HepG2 (cell line): Measurements from ENCODE around the gene TIRAP. TPM values are rescaled to one million over a fixed set of nuclear protein-coding genes. Genes with fewer than 3 reads are reported as not detected.

ENCODE experiments used
- KAT8 ChIP-seq: IDR thresholded peaks from 2 replicates; pipeline ENCODE4 v1.6.1; 2016; ENCODE audit warnings: missing genetic modification reagents, missing compliant biosample characterization
- MAFF ChIP-seq: IDR thresholded peaks from 2 replicates; pipeline ENCODE4 v1.6.1; 2011; ENCODE audit warnings: low read depth, low read length, improper control_type of control experiment
- MED8 ChIP-seq: sonication (generic); formaldehyde crosslinking; IDR thresholded peaks from 2 replicates; pipeline ENCODE4 v1.8.1; 2023; ENCODE audit warnings: mild to moderate bottlenecking, missing genetic modification reagents; ENCODE audit not compliant: insufficient replicate concordance
- MTF2 ChIP-seq: sonication (generic); formaldehyde crosslinking; IDR thresholded peaks from 2 replicates; pipeline ENCODE4 v1.5.0; 2020; ENCODE audit warnings: missing genetic modification reagents, borderline replicate concordance
- NCOA2 ChIP-seq: sonication (generic); formaldehyde crosslinking; IDR thresholded peaks from 2 replicates; pipeline ENCODE4 v1.8.0; 2022; ENCODE audit warnings: inconsistent platforms
- RCOR2 ChIP-seq: IDR thresholded peaks from 2 replicates; pipeline ENCODE4 v1.6.1; 2016; ENCODE audit warnings: missing biosample characterization, missing genetic modification reagents
- RFX5 ChIP-seq: IDR thresholded peaks from 2 replicates; pipeline ENCODE4 v1.6.1; 2011; ENCODE audit warnings: low read depth, low read length, improper control_type of control experiment
- U2AF2 ChIP-seq: fragments of 200-400 bp; formaldehyde crosslinking; IDR thresholded peaks from 2 replicates; pipeline ENCODE4 v1.6.1; 2017; ENCODE audit warnings: low read depth, mild to moderate bottlenecking, low read length
- ZBTB8A ChIP-seq: sonication (generic); formaldehyde crosslinking; IDR thresholded peaks from 2 replicates; pipeline ENCODE4 v1.4.0; 2020; ENCODE audit warnings: mild to moderate bottlenecking, low read depth, missing genetic modification reagents, borderline replicate concordance
- ZFX ChIP-seq: sonication (generic); formaldehyde crosslinking; IDR thresholded peaks from 2 replicates; pipeline ENCODE4 v1.4.0; 2020; ENCODE audit warnings: mild to moderate bottlenecking, low read depth, missing genetic modification reagents, moderate library complexity
- ZNF224 ChIP-seq: sonication (generic); formaldehyde crosslinking; IDR thresholded peaks from 2 replicates; pipeline ENCODE4 v1.5.0; 2020; ENCODE audit warnings: mild to moderate bottlenecking, missing genetic modification reagents
- ZNF230 ChIP-seq: sonication (generic); formaldehyde crosslinking; IDR thresholded peaks from 2 replicates; pipeline ENCODE4 v1.4.0; 2020; ENCODE audit warnings: mild to moderate bottlenecking, missing genetic modification reagents
- ZNF263 ChIP-seq: sonication (generic); formaldehyde crosslinking; IDR thresholded peaks from 2 replicates; pipeline ENCODE4 v1.4.0; 2020; ENCODE audit warnings: missing genetic modification reagents
- ZNF292 ChIP-seq: sonication (generic); formaldehyde crosslinking; IDR thresholded peaks from 2 replicates; pipeline ENCODE4 v1.8.1; 2022; ENCODE audit warnings: mild to moderate bottlenecking, low read depth, missing genetic modification reagents, borderline replicate concordance
- ZNF546 ChIP-seq: sonication (generic); formaldehyde crosslinking; conservative IDR thresholded peaks from 2 replicates; pipeline ENCODE4 v1.8.1; 2023; ENCODE audit warnings: mild to moderate bottlenecking, missing genetic modification reagents
- ZNF550 ChIP-seq: sonication (generic); formaldehyde crosslinking; IDR thresholded peaks from 2 replicates; pipeline ENCODE4 v1.4.0; 2020; ENCODE audit warnings: mild to moderate bottlenecking, missing genetic modification reagents, borderline replicate concordance
- ZNF589 ChIP-seq: sonication (generic); formaldehyde crosslinking; conservative IDR thresholded peaks from 2 replicates; pipeline ENCODE4 v1.8.0; 2022; ENCODE audit warnings: mild to moderate bottlenecking, moderate library complexity, missing genetic modification reagents
- ZNF619 ChIP-seq: sonication (generic); formaldehyde crosslinking; IDR thresholded peaks from 2 replicates; pipeline ENCODE4 v1.4.0; 2020; ENCODE audit warnings: mild to moderate bottlenecking, missing genetic modification reagents
- ZNF777 ChIP-seq: sonication (generic); formaldehyde crosslinking; IDR thresholded peaks from 2 replicates; pipeline ENCODE4 v1.4.0; 2020; ENCODE audit warnings: missing genetic modification reagents
- polyA plus RNA-seq, 8 experiments: library from polyadenylated mRNA; depleted of rRNA in 3 of 8; stranded (reverse) in 7 of 8; unstranded in 1 of 8; fragments of >200 nt; fragmentation: Illumina TruSeq in 4 of 8; extraction: Trizol in 4 of 8; gene quantifications; 2 replicates each; pipeline versions ENCODE4 v1.2.1 to v1.2.3, GENCODE V29; 2011 to 2016; ENCODE audit warnings: low read depth in 4 of 8, missing spikeins in 1 of 8, mixed read lengths in 1 of 8; ENCODE audit not compliant: insufficient read depth in 1 of 8
- total RNA-seq, 5 experiments: library from RNA; depleted of rRNA; stranded (reverse); fragments of >200 nt; fragmentation: Illumina TruSeq; extraction: Trizol; gene quantifications; 2 replicates each; pipeline ENCODE4 v1.2.3, GENCODE V29; 2016; ENCODE audit warnings: low read depth in 1 of 5
- TF ChIP-seq, protein P1 (sequence below): IDR thresholded peaks from 2 replicates; pipeline ENCODE4 v1.6.1; 2012; ENCODE audit warnings: low read length, improper control_type of control experiment
- TF ChIP-seq, protein P2 (sequence below): IDR thresholded peaks from 2 replicates; pipeline ENCODE4 v1.6.1; 2016; ENCODE audit warnings: low read depth, missing genetic modification reagents, missing compliant biosample characterization

TIRAP gene
- total and polyA plus RNA-seq, 2 of the 13 experiments (the other 11 are each of a cell fraction or from before 2014, with no cell fraction given) = 5.4 to 5.7 TPM

DNA sequence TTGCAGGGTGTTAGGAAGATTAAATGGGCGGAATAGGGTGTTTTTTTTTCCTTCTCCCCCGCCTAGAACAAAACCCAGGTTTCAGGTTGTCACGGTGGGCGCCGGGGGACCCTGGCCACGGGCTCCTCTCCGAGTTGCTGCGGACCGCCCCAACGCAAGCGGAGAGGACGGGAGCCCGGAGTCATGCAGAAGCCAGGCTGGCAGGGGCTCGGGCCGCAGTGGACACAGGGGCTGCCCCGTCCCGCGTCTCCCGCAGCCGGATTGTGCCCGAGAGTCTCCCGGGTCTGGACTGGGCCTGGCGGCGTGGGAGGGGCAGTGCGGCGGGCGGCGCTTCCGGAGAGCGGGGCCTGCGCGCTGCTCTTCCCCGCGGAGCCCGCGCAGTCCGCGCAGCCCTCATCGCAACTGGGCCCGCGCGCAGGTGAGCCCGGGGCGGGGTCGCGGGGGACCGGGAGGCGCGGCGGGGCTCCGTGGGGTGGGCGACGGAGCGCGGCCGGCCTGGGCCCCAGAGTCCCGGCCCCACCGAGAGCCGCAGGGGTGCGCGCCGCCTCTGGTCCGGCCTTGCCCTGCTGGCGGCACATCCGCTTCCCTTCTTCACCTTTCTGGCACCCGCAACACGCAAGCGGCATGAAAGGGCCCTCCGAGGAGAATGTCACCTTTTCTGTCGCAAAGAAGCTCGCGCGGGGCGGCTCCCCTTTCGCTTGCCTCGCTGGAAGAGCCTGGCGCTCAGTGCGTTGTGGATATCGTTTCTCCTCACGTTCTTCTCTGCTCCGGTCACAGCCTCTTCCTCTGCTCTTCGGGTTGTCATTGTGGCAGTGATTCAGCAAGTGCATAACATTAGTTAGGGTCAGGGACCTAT lies at the start of gene TIRAP (continued):
- TF ChIP-seq MTF2 (CRISPR knock-in tag) (no peak; the same call in 1 of the 2 replicates), RCOR2 (CRISPR knock-in tag) (no peak), MAFF (no peak), KAT8 (CRISPR knock-in tag) (peak; percentile 44; the same call in 1 of the 2 replicates), ZNF292 (CRISPR knock-in tag) (no peak), RFX5 (no peak), MED8 (CRISPR knock-in tag) (no peak), ZNF230 (CRISPR knock-in tag) (no peak), ZNF550 (CRISPR knock-in tag) (0 out of 2 replicates have a peak, but pooled peaks have one; percentile 71), ZFX (CRISPR knock-in tag) (peak; percentile 97), ZBTB8A (CRISPR knock-in tag) (no peak), ZNF589 (CRISPR knock-in tag) (no peak), ZNF224 (CRISPR knock-in tag) (no peak), ZNF619 (CRISPR knock-in tag) (no peak; the same call in 1 of the 2 replicates), U2AF2 (no peak), NCOA2 (no peak), ZNF777 (no peak; the same call in 1 of the 2 replicates), ZNF263 (CRISPR knock-in tag) (no peak), ZNF546 (CRISPR knock-in tag) (peak; percentile 98)
- TF ChIP-seq, protein P1, sequence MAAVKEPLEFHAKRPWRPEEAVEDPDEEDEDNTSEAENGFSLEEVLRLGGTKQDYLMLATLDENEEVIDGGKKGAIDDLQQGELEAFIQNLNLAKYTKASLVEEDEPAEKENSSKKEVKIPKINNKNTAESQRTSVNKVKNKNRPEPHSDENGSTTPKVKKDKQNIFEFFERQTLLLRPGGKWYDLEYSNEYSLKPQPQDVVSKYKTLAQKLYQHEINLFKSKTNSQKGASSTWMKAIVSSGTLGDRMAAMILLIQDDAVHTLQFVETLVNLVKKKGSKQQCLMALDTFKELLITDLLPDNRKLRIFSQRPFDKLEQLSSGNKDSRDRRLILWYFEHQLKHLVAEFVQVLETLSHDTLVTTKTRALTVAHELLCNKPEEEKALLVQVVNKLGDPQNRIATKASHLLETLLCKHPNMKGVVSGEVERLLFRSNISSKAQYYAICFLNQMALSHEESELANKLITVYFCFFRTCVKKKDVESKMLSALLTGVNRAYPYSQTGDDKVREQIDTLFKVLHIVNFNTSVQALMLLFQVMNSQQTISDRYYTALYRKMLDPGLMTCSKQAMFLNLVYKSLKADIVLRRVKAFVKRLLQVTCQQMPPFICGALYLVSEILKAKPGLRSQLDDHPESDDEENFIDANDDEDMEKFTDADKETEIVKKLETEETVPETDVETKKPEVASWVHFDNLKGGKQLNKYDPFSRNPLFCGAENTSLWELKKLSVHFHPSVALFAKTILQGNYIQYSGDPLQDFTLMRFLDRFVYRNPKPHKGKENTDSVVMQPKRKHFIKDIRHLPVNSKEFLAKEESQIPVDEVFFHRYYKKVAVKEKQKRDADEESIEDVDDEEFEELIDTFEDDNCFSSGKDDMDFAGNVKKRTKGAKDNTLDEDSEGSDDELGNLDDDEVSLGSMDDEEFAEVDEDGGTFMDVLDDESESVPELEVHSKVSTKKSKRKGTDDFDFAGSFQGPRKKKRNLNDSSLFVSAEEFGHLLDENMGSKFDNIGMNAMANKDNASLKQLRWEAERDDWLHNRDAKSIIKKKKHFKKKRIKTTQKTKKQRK = no peak
- TF ChIP-seq, protein P2, sequence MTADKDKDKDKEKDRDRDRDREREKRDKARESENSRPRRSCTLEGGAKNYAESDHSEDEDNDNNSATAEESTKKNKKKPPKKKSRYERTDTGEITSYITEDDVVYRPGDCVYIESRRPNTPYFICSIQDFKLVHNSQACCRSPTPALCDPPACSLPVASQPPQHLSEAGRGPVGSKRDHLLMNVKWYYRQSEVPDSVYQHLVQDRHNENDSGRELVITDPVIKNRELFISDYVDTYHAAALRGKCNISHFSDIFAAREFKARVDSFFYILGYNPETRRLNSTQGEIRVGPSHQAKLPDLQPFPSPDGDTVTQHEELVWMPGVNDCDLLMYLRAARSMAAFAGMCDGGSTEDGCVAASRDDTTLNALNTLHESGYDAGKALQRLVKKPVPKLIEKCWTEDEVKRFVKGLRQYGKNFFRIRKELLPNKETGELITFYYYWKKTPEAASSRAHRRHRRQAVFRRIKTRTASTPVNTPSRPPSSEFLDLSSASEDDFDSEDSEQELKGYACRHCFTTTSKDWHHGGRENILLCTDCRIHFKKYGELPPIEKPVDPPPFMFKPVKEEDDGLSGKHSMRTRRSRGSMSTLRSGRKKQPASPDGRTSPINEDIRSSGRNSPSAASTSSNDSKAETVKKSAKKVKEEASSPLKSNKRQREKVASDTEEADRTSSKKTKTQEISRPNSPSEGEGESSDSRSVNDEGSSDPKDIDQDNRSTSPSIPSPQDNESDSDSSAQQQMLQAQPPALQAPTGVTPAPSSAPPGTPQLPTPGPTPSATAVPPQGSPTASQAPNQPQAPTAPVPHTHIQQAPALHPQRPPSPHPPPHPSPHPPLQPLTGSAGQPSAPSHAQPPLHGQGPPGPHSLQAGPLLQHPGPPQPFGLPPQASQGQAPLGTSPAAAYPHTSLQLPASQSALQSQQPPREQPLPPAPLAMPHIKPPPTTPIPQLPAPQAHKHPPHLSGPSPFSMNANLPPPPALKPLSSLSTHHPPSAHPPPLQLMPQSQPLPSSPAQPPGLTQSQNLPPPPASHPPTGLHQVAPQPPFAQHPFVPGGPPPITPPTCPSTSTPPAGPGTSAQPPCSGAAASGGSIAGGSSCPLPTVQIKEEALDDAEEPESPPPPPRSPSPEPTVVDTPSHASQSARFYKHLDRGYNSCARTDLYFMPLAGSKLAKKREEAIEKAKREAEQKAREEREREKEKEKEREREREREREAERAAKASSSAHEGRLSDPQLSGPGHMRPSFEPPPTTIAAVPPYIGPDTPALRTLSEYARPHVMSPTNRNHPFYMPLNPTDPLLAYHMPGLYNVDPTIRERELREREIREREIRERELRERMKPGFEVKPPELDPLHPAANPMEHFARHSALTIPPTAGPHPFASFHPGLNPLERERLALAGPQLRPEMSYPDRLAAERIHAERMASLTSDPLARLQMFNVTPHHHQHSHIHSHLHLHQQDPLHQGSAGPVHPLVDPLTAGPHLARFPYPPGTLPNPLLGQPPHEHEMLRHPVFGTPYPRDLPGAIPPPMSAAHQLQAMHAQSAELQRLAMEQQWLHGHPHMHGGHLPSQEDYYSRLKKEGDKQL (CRISPR knock-in tag) = no peak
